GM23338 (cell line): ENCODE results near the gene HCN3. TPM values are rescaled to one million over a fixed set of nuclear protein-coding genes. Genes with fewer than 3 reads are reported as not detected.

Source experiments
- ATAC-seq: fragments of 200-7000 bp; cut with Tn5 transposase; 3 replicates; pipeline ENCODE4 v1.9.1; 2020
- DNase-seq: peaks from one replicate; pipeline ENCODE4 v3.0.0-alpha.2; 2015; ENCODE audit warnings: low spot score
- H2AFZ ChIP-seq: fragments of 200-600 bp; sonication (generic); 2 replicates; pipeline ENCODE4 v1.8.0; 2016; ENCODE audit warnings: antibody characterized with exemption, mild to moderate bottlenecking, moderate library complexity
- H3F3A ChIP-seq: fragments of 200-600 bp; sonication (generic); replicated peaks from 2 replicates; pipeline ENCODE4 v1.8.0; 2017; ENCODE audit warnings: antibody characterized with exemption, mixed run types, low read depth
- H3K27ac ChIP-seq: fragments of 200-600 bp; sonication (generic); 2 replicates; pipeline ENCODE4 v1.6.1; 2016; ENCODE audit warnings: low read depth
- H3K27me3 ChIP-seq: fragments of 200-600 bp; sonication (generic); 2 replicates; pipeline ENCODE4 v1.8.0; 2016; ENCODE audit warnings: mild to moderate bottlenecking, mixed run types, moderate library complexity; ENCODE audit not compliant: insufficient read depth
- H3K36me3 ChIP-seq: fragments of 200-600 bp; sonication (generic); 2 replicates; pipeline ENCODE4 v1.8.0; 2016; ENCODE audit warnings: mild to moderate bottlenecking; ENCODE audit not compliant: insufficient read depth
- H3K4me1 ChIP-seq: fragments of 200-600 bp; sonication (generic); 2 replicates; pipeline ENCODE4 v1.8.0; 2016; ENCODE audit warnings: mild to moderate bottlenecking, moderate library complexity; ENCODE audit not compliant: insufficient read depth
- H3K4me2 ChIP-seq: fragments of 200-600 bp; sonication (generic); 2 replicates; pipeline ENCODE4 v1.7.1; 2017; ENCODE audit warnings: mixed run types
- H3K4me3 ChIP-seq: fragments of 200-600 bp; sonication (generic); 2 replicates; pipeline ENCODE4 v1.6.1; 2016; ENCODE audit warnings: mixed run types
- H3K79me2 ChIP-seq: fragments of 200-600 bp; sonication (generic); replicated peaks from 2 replicates; pipeline ENCODE4 v1.8.0; 2017; ENCODE audit warnings: mild to moderate bottlenecking; ENCODE audit not compliant: insufficient read depth
- H3K9me2 ChIP-seq: fragments of 200-600 bp; sonication (generic); 2 replicates; pipeline ENCODE4 v1.8.0; 2017; ENCODE audit not compliant: insufficient read depth
- H4K20me1 ChIP-seq: fragments of 200-600 bp; sonication (generic); replicated peaks from 2 replicates; pipeline ENCODE4 v1.8.0; 2017; ENCODE audit warnings: mild to moderate bottlenecking; ENCODE audit not compliant: insufficient read depth
- H3K27ac Mint-ChIP-seq: 2 replicates; pipeline ENCODE4 v1.8.0; 2020; ENCODE audit warnings: inconsistent platforms, mild to moderate bottlenecking, moderate library complexity, mixed read lengths
- H3K27me3 Mint-ChIP-seq: 3 replicates; pipeline ENCODE4 v1.8.0; 2022; ENCODE audit warnings: low read depth, mild to moderate bottlenecking, moderate library complexity, mixed read lengths, inconsistent platforms; ENCODE audit not compliant: insufficient read depth, poor library complexity
- H3K36me3 Mint-ChIP-seq: 3 replicates; pipeline ENCODE4 v1.8.0; 2021; ENCODE audit warnings: low read depth, mild to moderate bottlenecking, inconsistent platforms, moderate library complexity, mixed read lengths
- H3K4me1 Mint-ChIP-seq: 3 replicates; pipeline ENCODE4 v1.8.0; 2020; ENCODE audit warnings: mild to moderate bottlenecking, inconsistent platforms, mixed read lengths
- H3K4me3 Mint-ChIP-seq: 3 replicates; pipeline ENCODE4 v1.8.0; 2021; ENCODE audit warnings: moderate library complexity, mild to moderate bottlenecking, inconsistent platforms, mixed read lengths
- H3K9me3 Mint-ChIP-seq: 3 replicates; pipeline ENCODE4 v1.8.0; 2020; ENCODE audit warnings: moderate library complexity, mild to moderate bottlenecking, inconsistent platforms, mixed read lengths
- CREB1 ChIP-seq: fragments of 250-450 bp; sonication (Bioruptor Pico); IDR thresholded peaks from 2 replicates; pipeline ENCODE4 v1.5.0; 2020; ENCODE audit warnings: low read depth, mild to moderate bottlenecking, moderate library complexity
- ETS1 ChIP-seq: IDR thresholded peaks from 2 replicates; pipeline ENCODE4 v1.6.1; 2016; ENCODE audit warnings: antibody characterized with exemption
- EZH2 ChIP-seq: fragments of 200-600 bp; sonication (generic); IDR thresholded peaks from one replicate; pipeline ENCODE4 v1.8.0; 2017; ENCODE audit warnings: antibody characterized with exemption, mild to moderate bottlenecking, low read depth; ENCODE audit not compliant: unreplicated experiment
- JUNB ChIP-seq: IDR thresholded peaks from one replicate; pipeline ENCODE4 v1.6.1; 2016; ENCODE audit warnings: antibody characterized with exemption; ENCODE audit not compliant: unreplicated experiment
- POLR2AphosphoS5 ChIP-seq: IDR thresholded peaks from 2 replicates; pipeline ENCODE4 v1.6.1; 2016; ENCODE audit warnings: antibody characterized with exemption, low read depth
- STAT1 ChIP-seq: IDR thresholded peaks from one replicate; pipeline ENCODE4 v1.6.1; 2016; ENCODE audit warnings: antibody characterized with exemption; ENCODE audit not compliant: unreplicated experiment
- polyA plus RNA-seq: library from polyadenylated mRNA; unstranded; fragments of >200 nt; fragmentation: Nextera tagmentation; extraction: Ambion mirVana; gene quantifications from 2 replicates; pipeline ENCODE4 v1.2.1, GENCODE V29; 2016
- total RNA-seq: library from RNA; depleted of rRNA; stranded (reverse); fragments of >200 nt; shearing (Covaris generic); gene quantifications from 2 replicates; pipeline ENCODE4 v1.2.3, GENCODE V29; 2014
- TF ChIP-seq, protein P1 (sequence below): fragments of 250-450 bp; sonication (Bioruptor Pico); IDR thresholded peaks from 2 replicates; pipeline ENCODE4 v1.5.0; 2020; ENCODE audit warnings: mild to moderate bottlenecking, moderate library complexity

Gene HCN3
- total and polyA plus RNA-seq, 2 experiments from 2014 or later, result 3.4 to 4.9 TPM

GRCh38 chr1:155261852-155262673 is 15.2 kb upstream of the HCN3 start, which contains the start of gene SCAMP3:
SCAMP3 (minus strand) TSS chr1:155262360; CDS start chr1:155262151, 209 bp downstream.
- DNase-seq (peak; percentile 100), ATAC-seq (peak; percentile 93)
- Mint-ChIP-seq H3K9me3 (peaks cover 7% of the 10 kb centered on the region; the same call in 1 of the 3 replicates), H3K27me3 (peaks cover 15% of the 10 kb centered on the region), H3K36me3 (peaks cover 66% of the 10 kb centered on the region), H3K4me1 (peaks cover 14% of the 10 kb centered on the region), H3K27ac (peak within 1 kb of the TSS; percentile 97), H3K4me3 (peak within 1 kb of the TSS; percentile 94)
- Histone ChIP-seq H3K27ac (peak within 1 kb of the TSS; percentile 81), H4K20me1 (0 out of 2 replicates have a peak, but pooled peaks cover 9% of the 10 kb centered on the region), H3K4me3 (peak within 1 kb of the TSS; percentile 62), H3K36me3 (peaks cover 49% of the 10 kb centered on the region), H3K4me2 (peak within 1 kb of the TSS; percentile 84), H3K79me2 (peaks cover 10% of the 10 kb centered on the region), H3K9me2 (no peaks in the 10 kb centered on the region), H3F3A (peaks cover 51% of the 10 kb centered on the region), H2AFZ (peak within 1 kb of the TSS; percentile 44; the same call in 1 of the 2 replicates), H3K27me3 (no peaks in the 10 kb centered on the region), H3K4me1 (peaks cover 9% of the 10 kb centered on the region)
- TF ChIP-seq ETS1 (peak; percentile 94), CREB1 (CRISPR knock-in tag) (peak; percentile 62), POLR2AphosphoS5 (peak; percentile 97), STAT1 (no peak), EZH2 (no peak)

DNA sequence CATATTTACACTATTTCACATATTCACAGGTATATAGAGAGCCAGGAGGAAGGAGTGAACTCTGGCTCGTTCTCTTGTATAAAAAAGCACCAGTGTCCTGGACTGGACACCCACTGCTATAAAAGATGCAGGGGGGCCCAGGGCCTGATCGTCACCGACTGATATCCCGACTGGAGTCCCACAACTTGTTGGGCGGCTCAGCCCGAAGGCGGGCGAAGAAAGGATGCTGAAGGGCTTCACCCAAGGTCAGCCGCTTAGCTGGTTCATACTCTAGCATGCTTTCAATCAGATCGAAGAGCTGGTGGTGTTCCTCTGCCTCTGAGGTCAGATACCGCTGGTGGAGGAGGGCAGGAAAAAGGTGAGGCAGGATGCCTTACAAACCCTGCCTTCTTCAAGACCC is 14.2 kb upstream of the HCN3 start:
- H3K27me3 ChIP-seq, result no peaks in the 10 kb centered on the region
- DNase-seq, result no peak
- 0 out of 2 replicates have a peak overlapping the region, but pooled peaks have one; percentile 18 for H3K4me2 ChIP-seq
- no peaks in the 10 kb centered on the region for H3K9me2 ChIP-seq
- H3K36me3 Mint-ChIP-seq, result peaks cover 72% of the 10 kb centered on the region
- 0 out of 2 replicates have a peak, but pooled peaks cover 11% of the 10 kb centered on the region for H4K20me1 ChIP-seq
- no peak overlapping the region for H2AFZ ChIP-seq
- 0 out of 2 replicates have a peak overlapping the region, but pooled peaks have one; percentile 81 for H3K27ac Mint-ChIP-seq
- no peak overlapping the region for H3K4me3 ChIP-seq
- peak overlapping the region; percentile 81 for H3K27ac ChIP-seq
- H3K4me3 Mint-ChIP-seq, result no peak overlapping the region; the same call in 2 of the 3 replicates
- H3K27me3 Mint-ChIP-seq, result peaks cover 15% of the 10 kb centered on the region
- H3K79me2 ChIP-seq, result peaks cover 10% of the 10 kb centered on the region
- H3K36me3 ChIP-seq, result peaks cover 59% of the 10 kb centered on the region
- peaks cover 7% of the 10 kb centered on the region; the same call in 1 of the 3 replicates for H3K9me3 Mint-ChIP-seq
- peaks cover 14% of the 10 kb centered on the region for H3K4me1 Mint-ChIP-seq
- peaks cover 59% of the 10 kb centered on the region for H3F3A ChIP-seq
- no peak for ATAC-seq
- TF ChIP-seq, protein P1, sequence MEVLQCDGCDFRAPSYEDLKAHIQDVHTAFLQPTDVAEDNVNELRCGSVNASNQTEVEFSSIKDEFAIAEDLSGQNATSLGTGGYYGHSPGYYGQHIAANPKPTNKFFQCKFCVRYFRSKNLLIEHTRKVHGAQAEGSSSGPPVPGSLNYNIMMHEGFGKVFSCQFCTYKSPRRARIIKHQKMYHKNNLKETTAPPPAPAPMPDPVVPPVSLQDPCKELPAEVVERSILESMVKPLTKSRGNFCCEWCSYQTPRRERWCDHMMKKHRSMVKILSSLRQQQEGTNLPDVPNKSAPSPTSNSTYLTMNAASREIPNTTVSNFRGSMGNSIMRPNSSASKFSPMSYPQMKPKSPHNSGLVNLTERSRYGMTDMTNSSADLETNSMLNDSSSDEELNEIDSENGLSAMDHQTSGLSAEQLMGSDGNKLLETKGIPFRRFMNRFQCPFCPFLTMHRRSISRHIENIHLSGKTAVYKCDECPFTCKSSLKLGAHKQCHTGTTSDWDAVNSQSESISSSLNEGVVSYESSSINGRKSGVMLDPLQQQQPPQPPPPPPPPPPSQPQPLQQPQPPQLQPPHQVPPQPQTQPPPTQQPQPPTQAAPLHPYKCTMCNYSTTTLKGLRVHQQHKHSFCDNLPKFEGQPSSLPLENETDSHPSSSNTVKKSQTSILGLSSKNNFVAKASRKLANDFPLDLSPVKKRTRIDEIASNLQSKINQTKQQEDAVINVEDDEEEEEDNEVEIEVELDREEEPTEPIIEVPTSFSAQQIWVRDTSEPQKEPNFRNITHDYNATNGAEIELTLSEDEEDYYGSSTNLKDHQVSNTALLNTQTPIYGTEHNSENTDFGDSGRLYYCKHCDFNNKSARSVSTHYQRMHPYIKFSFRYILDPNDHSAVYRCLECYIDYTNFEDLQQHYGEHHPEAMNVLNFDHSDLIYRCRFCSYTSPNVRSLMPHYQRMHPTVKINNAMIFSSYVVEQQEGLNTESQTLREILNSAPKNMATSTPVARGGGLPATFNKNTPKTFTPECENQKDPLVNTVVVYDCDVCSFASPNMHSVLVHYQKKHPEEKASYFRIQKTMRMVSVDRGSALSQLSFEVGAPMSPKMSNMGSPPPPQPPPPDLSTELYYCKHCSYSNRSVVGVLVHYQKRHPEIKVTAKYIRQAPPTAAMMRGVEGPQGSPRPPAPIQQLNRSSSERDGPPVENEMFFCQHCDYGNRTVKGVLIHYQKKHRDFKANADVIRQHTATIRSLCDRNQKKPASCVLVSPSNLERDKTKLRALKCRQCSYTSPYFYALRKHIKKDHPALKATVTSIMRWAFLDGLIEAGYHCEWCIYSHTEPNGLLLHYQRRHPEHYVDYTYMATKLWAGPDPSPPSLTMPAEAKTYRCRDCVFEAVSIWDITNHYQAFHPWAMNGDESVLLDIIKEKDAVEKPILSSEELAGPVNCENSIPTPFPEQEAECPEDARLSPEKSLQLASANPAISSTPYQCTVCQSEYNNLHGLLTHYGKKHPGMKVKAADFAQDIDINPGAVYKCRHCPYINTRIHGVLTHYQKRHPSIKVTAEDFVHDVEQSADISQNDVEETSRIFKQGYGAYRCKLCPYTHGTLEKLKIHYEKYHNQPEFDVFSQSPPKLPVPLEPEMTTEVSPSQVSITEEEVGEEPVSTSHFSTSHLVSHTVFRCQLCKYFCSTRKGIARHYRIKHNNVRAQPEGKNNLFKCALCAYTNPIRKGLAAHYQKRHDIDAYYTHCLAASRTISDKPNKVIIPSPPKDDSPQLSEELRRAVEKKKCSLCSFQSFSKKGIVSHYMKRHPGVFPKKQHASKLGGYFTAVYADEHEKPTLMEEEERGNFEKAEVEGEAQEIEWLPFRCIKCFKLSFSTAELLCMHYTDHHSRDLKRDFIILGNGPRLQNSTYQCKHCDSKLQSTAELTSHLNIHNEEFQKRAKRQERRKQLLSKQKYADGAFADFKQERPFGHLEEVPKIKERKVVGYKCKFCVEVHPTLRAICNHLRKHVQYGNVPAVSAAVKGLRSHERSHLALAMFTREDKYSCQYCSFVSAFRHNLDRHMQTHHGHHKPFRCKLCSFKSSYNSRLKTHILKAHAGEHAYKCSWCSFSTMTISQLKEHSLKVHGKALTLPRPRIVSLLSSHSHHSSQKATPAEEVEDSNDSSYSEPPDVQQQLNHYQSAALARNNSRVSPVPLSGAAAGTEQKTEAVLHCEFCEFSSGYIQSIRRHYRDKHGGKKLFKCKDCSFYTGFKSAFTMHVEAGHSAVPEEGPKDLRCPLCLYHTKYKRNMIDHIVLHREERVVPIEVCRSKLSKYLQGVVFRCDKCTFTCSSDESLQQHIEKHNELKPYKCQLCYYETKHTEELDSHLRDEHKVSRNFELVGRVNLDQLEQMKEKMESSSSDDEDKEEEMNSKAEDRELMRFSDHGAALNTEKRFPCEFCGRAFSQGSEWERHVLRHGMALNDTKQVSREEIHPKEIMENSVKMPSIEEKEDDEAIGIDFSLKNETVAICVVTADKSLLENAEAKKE, result no peak
- TF ChIP-seq ETS1 (no peak), JUNB (no peak)
- peaks cover 9% of the 10 kb centered on the region for H3K4me1 ChIP-seq
